ENCODE data around the gene ERCC3.

DNA sequence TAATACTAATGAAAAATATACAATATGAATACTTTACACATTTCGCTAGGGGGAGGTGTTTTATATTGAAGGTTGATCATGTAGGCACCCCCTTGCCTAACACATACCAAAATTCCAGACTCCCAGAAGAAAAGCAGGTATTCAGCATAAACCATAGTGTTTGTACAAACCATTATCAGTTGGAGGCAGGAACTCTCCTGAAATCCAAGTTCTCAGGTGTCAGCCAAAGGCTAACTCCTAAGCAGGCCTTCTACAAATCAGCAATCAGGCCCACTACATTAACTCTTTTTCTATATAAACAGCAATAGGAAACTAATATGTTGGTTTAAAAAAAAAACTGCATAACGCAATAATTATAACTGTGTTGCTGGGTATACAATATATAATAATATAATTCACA, 49.3 kb upstream of the ERCC3 start:
- TF ChIP-seq, protein P1, sequence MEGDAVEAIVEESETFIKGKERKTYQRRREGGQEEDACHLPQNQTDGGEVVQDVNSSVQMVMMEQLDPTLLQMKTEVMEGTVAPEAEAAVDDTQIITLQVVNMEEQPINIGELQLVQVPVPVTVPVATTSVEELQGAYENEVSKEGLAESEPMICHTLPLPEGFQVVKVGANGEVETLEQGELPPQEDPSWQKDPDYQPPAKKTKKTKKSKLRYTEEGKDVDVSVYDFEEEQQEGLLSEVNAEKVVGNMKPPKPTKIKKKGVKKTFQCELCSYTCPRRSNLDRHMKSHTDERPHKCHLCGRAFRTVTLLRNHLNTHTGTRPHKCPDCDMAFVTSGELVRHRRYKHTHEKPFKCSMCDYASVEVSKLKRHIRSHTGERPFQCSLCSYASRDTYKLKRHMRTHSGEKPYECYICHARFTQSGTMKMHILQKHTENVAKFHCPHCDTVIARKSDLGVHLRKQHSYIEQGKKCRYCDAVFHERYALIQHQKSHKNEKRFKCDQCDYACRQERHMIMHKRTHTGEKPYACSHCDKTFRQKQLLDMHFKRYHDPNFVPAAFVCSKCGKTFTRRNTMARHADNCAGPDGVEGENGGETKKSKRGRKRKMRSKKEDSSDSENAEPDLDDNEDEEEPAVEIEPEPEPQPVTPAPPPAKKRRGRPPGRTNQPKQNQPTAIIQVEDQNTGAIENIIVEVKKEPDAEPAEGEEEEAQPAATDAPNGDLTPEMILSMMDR (IDR thresholded peaks at IDR 0.05) = no peak
- TF ChIP-seq POLR2A (IDR thresholded peaks at IDR 0.05) = no peak
- no peak for TF ChIP-seq EP300 (IDR thresholded peaks at IDR 0.05)
- TF ChIP-seq POLR2AphosphoS5 (IDR thresholded peaks at IDR 0.05) = no peak

All from stomach (tissue), 4 donors.